Activated naive CD8-positive, alpha-beta T cell treated with anti-CD3 and anti-CD28 coated beads, Interleukin-2, amount 50 U/mL, for 24 hours (primary cell): ENCODE results near the gene NPAT.
"Not testable (repeated sequence)": the region's sequence is repeated elsewhere in the genome, so short reads cannot be mapped to it uniquely, and the experiment has no call there.

Experiments used
- ATAC-seq: fragments of 150-1000 bp; cut with Tn5 transposase; one replicate; pipeline ENCODE4 v1.10.0; 2021
- DNase-seq: peaks from one replicate; pipeline ENCODE4 v3.0.0; 2021
- H3K27ac Mint-ChIP-seq: one replicate; pipeline ENCODE4 v1.8.0; 2021; ENCODE audit warnings: mild to moderate bottlenecking, mixed read lengths
- H3K27me3 Mint-ChIP-seq: one replicate; pipeline ENCODE4 v1.8.0; 2021; ENCODE audit warnings: mixed read lengths
- H3K36me3 Mint-ChIP-seq: one replicate; pipeline ENCODE4 v1.8.0; 2021; ENCODE audit warnings: low read depth, mixed read lengths
- H3K4me1 Mint-ChIP-seq: one replicate; pipeline ENCODE4 v1.8.0; 2021; ENCODE audit warnings: mixed read lengths
- H3K4me3 Mint-ChIP-seq: one replicate; pipeline ENCODE4 v1.8.0; 2021; ENCODE audit warnings: mild to moderate bottlenecking, moderate library complexity, mixed read lengths
- H3K9me3 Mint-ChIP-seq: one replicate; pipeline ENCODE4 v1.8.0; 2021; ENCODE audit warnings: mixed read lengths

The NPAT gene

DNA sequence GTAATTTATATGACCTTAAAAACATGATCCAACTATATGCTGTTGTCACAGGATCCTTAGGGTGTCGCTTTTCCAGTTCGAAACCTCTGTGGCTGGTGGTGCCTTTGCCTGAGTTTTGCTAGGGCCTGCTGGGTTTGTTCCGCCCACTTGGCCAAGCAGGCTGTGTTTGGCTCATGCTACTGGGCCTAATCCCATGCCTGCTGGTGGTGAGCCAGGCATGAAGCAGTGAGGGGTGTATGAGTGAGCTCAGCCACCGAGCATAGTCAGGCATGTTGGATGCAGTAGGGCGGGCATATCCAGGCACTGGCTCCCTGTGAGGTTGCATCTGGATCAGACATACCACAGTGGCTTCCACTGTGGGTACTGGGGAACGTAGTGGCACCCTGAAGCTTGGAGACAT, 16.3 kb downstream of the NPAT start:
- Mint-ChIP-seq H3K4me1 (peaks cover 60% of the 10 kb centered on the region), H3K36me3 (peaks cover 84% of the 10 kb centered on the region), H3K9me3 (peaks cover 17% of the 10 kb centered on the region), H3K4me3 (no peak overlapping the region), H3K27ac (no peak overlapping the region), H3K27me3 (no peaks in the 10 kb centered on the region)
- DNase-seq (no peak), ATAC-seq (no peak)

DNA sequence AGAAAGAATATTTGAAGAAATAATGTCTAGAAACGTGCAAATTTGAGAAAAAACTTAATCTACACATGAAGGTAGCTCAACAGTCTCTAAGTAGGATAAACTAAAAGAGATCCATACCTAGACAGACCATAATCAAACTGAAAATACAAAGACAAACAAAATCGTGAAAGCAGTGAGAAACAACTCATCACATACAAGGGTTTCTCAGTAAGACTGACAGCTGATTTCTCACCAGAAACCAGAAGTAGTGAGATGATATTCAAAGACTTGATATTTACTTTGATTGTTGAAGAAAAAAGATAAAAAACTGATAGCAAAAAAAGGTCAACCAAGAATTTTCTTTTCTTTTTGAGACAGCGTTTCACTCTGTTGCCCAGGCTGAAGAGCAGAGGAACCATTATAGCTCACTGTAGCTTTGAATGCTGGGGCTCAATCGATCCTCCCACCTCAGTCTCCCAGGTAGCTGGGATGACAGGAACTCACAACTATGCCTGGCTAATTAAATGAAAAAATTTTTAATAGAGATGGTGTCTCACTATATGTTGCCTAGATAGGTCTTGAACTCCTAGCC, 17.4 kb downstream of the NPAT start:
- no peak overlapping the region for H3K27ac Mint-ChIP-seq

DNA sequence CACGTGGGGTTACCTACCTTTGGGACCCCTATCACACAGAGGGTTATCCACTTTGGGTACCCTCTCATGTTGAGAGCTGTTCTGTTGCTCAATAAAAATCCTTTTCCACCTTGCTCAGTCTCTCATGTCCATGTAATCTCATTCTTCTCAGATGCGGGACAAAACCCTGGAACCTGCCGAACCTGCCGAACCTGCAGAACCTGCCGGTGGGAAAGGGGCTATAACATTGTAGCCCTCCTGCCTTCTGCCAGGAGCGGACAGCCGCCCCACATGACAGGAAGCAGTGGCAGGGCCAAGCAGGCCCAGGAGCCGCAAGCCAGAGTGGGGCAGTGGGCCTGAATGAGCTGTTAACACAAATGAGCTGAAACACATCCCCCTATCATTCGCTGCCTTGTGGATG, 18.1 kb downstream of the NPAT start:
- Mint-ChIP-seq H3K27me3 (no peaks in the 10 kb centered on the region), H3K4me3 (no peak overlapping the region), H3K4me1 (peaks cover 64% of the 10 kb centered on the region), H3K36me3 (peaks cover 73% of the 10 kb centered on the region), H3K9me3 (peaks cover 17% of the 10 kb centered on the region), H3K27ac (no peak overlapping the region)
- DNase-seq (no peak), ATAC-seq (no peak)

More for the DNA sequence above, 17.4 kb downstream of the NPAT start:
- H3K4me1 Mint-ChIP-seq = peaks cover 62% of the 10 kb centered on the region
- H3K27me3 Mint-ChIP-seq = no peaks in the 10 kb centered on the region
- peaks cover 17% of the 10 kb centered on the region for H3K9me3 Mint-ChIP-seq
- peaks cover 73% of the 10 kb centered on the region for H3K36me3 Mint-ChIP-seq
- no peak for ATAC-seq
- H3K4me3 Mint-ChIP-seq = no peak overlapping the region
- no peak for DNase-seq

DNA sequence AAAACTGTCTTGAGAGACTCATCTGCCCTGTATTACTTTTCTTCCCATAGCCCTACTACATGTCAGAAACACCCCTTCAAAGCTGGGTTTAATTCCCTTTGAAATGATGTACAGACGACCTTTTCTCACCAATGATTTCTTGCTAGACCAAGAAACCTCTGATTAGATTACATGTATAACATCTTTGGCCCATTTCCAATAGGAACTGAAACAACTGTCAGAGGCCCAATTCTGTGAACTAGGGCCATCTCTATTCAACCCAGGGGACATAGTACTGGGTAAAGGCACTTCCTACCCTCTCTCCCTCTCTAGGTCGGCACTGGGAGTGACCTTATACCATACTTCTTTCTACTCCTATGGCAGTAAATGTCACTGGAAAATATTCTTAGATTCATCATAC, 19.4 kb downstream of the NPAT start:
- Mint-ChIP-seq H3K4me1 (peaks cover 74% of the 10 kb centered on the region), H3K27me3 (no peaks in the 10 kb centered on the region), H3K36me3 (peaks cover 70% of the 10 kb centered on the region), H3K27ac (no peak overlapping the region), H3K4me3 (no peak overlapping the region), H3K9me3 (peaks cover 17% of the 10 kb centered on the region)
- DNase-seq (no peak), ATAC-seq (no peak)

DNA sequence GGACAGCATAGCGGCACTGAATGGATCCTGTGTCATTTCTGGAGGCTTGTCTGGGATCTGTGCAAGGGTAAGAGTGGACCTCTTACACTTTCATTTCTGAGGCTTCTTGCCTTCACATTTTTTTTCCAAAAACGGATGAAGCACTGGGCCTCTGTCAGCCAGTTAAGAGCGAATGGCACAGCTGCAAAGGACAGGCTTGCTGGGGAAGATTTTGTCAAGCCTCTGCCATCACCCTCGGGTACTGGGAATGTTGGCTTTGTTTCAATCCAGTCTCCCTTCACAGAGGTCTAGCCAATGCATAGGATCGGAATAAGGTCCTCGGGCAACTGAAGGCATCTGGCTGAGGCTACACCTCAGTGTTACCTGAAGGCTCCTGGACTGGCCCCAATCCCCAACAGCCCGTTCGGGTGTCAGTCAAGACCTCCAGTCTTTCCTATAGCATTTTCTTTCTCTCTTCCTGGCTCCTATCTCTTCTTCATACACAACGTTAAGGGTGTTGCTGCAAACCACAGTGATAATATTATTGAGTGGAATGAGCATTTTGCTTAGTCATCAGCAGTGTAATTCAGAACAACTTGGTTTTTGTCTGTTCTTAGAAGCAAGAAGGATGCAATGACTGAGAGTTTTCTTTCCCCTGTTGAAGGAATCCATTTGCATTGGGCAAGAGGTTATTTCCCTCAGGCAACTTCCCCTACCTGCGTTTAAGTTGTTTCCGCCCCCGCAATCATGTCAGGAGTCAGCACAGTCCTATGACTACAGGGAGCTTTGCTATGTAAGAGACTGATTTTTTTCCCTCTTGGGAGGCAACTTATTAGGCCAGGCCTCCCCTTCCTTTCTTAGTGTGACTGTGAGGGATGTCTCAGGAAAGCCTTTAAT, 22.8 kb downstream of the NPAT start:
- H3K9me3 Mint-ChIP-seq = peaks cover 2% of the 10 kb centered on the region
- ATAC-seq = peak; percentile 93
- DNase-seq = peak; percentile 69

DNA sequence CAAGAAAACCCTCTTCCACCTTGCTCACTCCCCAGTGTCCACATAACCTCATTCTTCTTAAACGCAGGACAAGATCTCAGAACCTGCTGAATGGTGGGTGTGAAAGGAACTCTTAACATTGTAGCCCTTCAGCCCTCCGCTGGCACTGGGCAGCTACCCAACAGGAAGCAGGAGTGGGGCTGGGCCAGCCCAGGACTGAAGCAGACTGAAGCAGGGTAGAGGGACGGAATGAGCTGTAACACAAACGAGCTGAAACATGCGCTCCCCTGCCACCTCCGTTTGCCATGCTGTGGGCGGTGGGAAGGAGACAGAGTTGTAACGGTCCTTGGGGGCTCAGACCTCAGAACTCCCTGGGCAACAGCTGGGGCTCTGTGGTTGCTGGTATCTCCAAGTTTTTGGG, 23.6 kb downstream of the NPAT start:
- Mint-ChIP-seq H3K4me1 (peaks cover 78% of the 10 kb centered on the region), H3K9me3 (no peaks in the 10 kb centered on the region), H3K27me3 (no peaks in the 10 kb centered on the region), H3K4me3 (no peak overlapping the region), H3K27ac (peak overlapping the region; percentile 78), H3K36me3 (peaks cover 54% of the 10 kb centered on the region)
- ATAC-seq (no peak), DNase-seq (no peak)

More for the DNA sequence above, 22.8 kb downstream of the NPAT start:
- Mint-ChIP-seq H3K27ac (peak overlapping the region; percentile 82), H3K27me3 (no peaks in the 10 kb centered on the region), H3K36me3 (peaks cover 60% of the 10 kb centered on the region), H3K4me3 (no peak overlapping the region), H3K4me1 (peaks cover 84% of the 10 kb centered on the region)

DNA sequence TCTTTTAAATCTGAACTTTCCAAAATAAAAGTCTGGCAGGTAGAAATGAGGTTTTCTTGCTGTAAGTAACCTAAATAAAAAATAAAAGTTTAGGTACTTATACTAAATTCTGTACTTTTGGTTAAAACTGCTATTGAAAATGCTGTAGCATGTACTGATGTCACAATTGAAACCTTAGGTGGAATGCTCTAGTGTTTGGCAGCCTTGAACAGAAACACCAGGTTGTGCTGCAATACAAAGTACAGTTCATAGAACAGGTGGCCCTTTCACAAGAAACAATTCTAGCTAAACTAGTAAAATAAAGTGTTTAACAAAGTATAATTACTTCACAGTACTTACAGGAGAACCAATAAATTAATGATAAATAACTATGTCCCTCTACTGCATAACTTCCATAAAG, 25.1 kb downstream of the NPAT start:
- ATAC-seq (no peak), DNase-seq (no peak)
- H3K4me3 Mint-ChIP-seq = no peak overlapping the region
- H3K4me1 Mint-ChIP-seq = peaks cover 63% of the 10 kb centered on the region
- H3K27ac Mint-ChIP-seq = peak overlapping the region; percentile 73
- peaks cover 43% of the 10 kb centered on the region for H3K36me3 Mint-ChIP-seq
- H3K9me3 Mint-ChIP-seq = no peaks in the 10 kb centered on the region
- no peaks in the 10 kb centered on the region for H3K27me3 Mint-ChIP-seq

DNA sequence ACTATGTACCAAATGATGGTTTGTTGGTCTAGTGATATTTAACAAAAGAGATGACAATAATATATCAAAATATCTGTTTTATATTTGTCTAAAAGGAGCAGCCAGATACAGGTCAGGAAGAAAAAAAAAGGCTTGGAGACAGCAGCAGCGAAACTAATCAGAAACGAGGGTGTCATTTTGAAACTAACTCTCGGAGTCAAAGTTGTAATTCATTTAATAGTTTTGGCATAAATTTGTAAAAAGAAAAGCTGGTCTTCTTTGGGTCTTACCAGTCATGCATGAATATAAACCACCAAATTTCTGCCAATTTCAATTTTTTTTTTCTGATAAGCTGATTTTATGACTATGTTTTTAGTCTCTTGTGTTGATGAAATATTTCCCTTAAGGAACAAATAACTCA, 25.5 kb downstream of the NPAT start:
- Mint-ChIP-seq H3K4me3 (no peak overlapping the region), H3K9me3 (no peaks in the 10 kb centered on the region), H3K36me3 (peaks cover 44% of the 10 kb centered on the region), H3K27me3 (no peaks in the 10 kb centered on the region), H3K4me1 (peaks cover 60% of the 10 kb centered on the region), H3K27ac (peak overlapping the region; percentile 73)
- DNase-seq (no peak), ATAC-seq (peak; percentile 9)

DNA sequence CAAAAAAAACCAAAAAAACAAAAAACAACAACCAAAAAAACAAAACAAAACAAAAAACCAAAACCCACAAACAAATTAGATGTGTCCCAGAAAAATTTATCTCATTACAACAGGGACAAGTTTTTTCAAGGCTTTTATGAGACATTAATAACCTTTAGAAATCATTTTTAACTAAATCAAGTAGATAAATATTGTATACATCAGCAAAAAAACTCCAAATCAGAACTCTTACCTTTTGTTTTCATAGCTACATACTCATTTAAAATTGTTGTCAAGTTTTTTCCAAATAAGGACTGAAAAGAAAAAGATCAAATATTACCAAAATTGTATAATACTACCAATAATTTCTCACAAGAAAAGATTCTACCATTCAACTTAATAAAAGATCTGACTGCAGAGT, 28.7 kb downstream of the NPAT start:
- H3K27ac Mint-ChIP-seq = no peak overlapping the region
- no peak for DNase-seq
- ATAC-seq = no peak
- H3K36me3 Mint-ChIP-seq = peaks cover 53% of the 10 kb centered on the region
- no peak overlapping the region for H3K4me3 Mint-ChIP-seq
- H3K9me3 Mint-ChIP-seq = no peaks in the 10 kb centered on the region
- H3K27me3 Mint-ChIP-seq = no peaks in the 10 kb centered on the region
- H3K4me1 Mint-ChIP-seq = peaks cover 33% of the 10 kb centered on the region

DNA sequence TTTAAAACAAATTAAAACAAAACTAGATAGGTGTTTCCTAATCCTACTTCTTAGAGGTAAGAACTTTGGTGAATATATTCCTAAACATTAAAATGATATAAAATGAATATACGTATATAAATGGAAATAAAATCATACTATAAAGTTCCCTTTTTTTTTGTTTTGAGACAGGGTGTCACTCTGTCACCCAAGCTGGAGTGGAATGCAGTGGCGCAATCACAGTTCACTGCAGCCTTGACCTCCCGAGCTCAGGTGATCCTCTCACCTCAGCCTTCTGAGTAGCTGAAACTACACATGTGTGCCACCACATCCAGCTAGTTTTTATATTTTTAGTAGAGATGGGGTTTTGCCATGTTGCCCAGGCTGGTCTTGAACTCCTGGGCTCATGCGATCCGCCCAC, 44.9 kb downstream of the NPAT start:
- no peak overlapping the region for H3K4me3 Mint-ChIP-seq
- no peaks in the 10 kb centered on the region for H3K9me3 Mint-ChIP-seq
- ATAC-seq (no peak), DNase-seq (no peak)
- H3K4me1 Mint-ChIP-seq = peaks cover 2% of the 10 kb centered on the region
- H3K36me3 Mint-ChIP-seq = peaks cover 71% of the 10 kb centered on the region
- no peak overlapping the region for H3K27ac Mint-ChIP-seq
- no peaks in the 10 kb centered on the region for H3K27me3 Mint-ChIP-seq

DNA sequence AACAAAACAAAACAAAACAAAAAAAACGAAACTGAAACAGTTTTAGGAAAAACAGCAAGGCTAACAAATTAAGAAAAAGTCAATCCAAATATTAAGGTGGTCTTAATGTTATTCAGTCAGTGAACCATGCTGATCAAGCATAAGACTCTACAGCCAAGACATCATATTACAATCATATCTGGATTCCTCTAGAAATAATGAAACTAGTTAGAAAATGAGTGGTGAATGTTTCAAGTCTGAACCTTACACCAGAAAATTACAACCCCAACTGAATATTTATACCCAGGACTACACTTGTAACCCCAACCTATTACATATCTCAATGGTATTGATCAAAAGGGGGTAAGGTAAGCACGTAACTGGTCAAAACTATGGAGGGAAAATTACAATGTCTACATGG, 52.3 kb downstream of the NPAT start:
- H3K9me3 Mint-ChIP-seq = no peaks in the 10 kb centered on the region
- peaks cover 34% of the 10 kb centered on the region for H3K4me1 Mint-ChIP-seq
- no peaks in the 10 kb centered on the region for H3K27me3 Mint-ChIP-seq
- H3K36me3 Mint-ChIP-seq = peaks cover 64% of the 10 kb centered on the region
- peak; percentile 26 for ATAC-seq
- H3K27ac Mint-ChIP-seq = peak overlapping the region; percentile 38
- DNase-seq = no peak
- peak overlapping the region; percentile 1 for H3K4me3 Mint-ChIP-seq

DNA sequence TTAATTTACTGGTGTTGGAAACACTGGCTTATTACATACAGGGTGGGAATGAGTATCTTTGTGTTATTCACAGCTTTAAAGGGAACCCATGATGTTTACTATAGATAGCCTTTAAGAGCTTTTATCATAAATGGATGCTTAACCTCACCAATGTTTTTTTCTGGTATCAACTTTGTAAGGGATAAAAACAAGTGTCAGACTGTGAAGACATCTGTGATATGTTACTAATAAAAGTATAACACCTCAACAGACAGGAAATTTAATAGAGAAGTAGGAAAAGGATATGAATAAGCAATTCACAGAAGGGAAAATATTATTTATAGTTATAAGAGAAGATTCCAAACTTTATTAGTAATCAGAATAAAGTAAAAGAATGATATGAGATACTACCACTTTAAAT, 54.8 kb downstream of the NPAT start:
- H3K27ac Mint-ChIP-seq = peak overlapping the region; percentile 76

DNA sequence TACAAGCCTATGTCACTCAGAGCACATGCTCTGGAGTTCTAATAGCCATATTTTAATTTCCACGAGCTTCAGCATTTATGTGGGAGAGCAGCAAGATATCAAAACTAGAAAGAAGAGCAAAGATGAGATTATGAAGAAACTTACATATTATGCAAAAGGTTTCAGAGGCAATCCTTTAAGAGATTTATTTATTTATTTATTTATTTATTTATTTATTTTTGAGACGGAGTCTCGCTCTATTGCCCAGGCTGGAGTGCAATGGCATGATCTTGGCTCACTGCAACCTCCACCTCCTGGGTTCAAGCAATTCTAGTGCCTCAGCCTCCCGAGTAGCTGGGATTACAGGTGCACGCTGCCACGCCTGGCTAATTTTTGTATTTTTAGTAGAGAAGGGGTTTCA, 59.6 kb downstream of the NPAT start:
- not testable (repeated sequence) for ATAC-seq, H3K27me3 Mint-ChIP-seq, H3K4me3 Mint-ChIP-seq, H3K27ac Mint-ChIP-seq, DNase-seq, H3K9me3 Mint-ChIP-seq
- Mint-ChIP-seq H3K4me1 (peaks cover 16% of the 10 kb centered on the region), H3K36me3 (peaks cover 41% of the 10 kb centered on the region)

More for the DNA sequence above, 54.8 kb downstream of the NPAT start:
- Mint-ChIP-seq H3K36me3 (peaks cover 50% of the 10 kb centered on the region), H3K4me3 (no peak overlapping the region), H3K27me3 (no peaks in the 10 kb centered on the region), H3K9me3 (no peaks in the 10 kb centered on the region), H3K4me1 (peaks cover 34% of the 10 kb centered on the region)
- DNase-seq (no peak), ATAC-seq (no peak)

DNA sequence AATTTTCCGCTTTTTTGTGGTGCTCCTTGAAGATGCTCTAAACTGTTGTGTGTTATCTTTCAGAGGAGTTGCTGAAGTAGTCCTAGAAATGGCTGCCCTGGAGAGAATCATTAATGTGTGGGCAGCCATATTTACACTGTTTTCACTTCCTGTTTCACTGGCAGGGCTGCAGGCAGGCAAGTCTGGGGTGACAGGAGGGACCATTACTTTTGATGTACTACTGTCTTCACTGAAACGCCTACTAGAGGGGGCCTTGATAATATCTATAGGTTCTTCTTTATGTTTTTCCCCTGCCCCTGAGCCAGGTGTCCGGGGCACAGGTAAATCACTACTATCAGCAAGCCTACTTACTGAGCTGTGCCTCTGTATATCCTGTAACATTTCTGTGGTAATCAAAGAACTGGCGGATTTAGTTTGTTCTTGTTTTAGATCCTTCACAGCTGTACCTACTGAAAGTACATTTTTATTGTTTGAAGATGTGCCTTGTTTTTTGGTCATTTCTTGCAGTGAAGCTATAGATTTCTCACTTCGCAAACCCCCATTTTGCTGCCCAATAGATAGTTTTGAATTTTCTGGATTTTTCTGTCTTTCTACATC, 61.4 kb downstream of the NPAT start:
- no peaks in the 10 kb centered on the region for H3K9me3 Mint-ChIP-seq
- no peak overlapping the region for H3K4me3 Mint-ChIP-seq
- peaks cover 36% of the 10 kb centered on the region for H3K36me3 Mint-ChIP-seq
- H3K27me3 Mint-ChIP-seq = no peaks in the 10 kb centered on the region
- peak overlapping the region; percentile 76 for H3K27ac Mint-ChIP-seq
- DNase-seq (no peak), ATAC-seq (peak; percentile 20)
- H3K4me1 Mint-ChIP-seq = peaks cover 13% of the 10 kb centered on the region

DNA sequence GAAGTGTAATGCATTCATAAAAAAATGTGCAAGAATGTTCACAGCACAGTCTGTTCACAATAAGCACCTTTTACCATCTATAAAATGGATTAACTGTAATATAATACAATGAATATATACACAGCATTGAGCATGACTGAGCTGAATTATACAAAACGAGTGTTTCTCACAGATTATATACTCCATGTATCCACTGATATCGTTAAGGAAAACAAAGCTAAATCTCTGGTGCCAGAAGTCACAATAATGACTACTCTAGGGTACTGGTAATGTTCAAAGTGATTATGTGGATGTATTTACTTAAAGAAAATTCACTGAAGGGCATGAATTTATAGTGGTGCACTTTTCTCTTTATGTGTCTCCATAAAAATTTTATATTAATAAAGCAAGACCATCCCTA, 67.8 kb downstream of the NPAT start:
- no peaks in the 10 kb centered on the region for H3K27me3 Mint-ChIP-seq
- no peak overlapping the region for H3K4me3 Mint-ChIP-seq
- no peaks in the 10 kb centered on the region for H3K4me1 Mint-ChIP-seq
- ATAC-seq (no peak), DNase-seq (no peak)
- H3K36me3 Mint-ChIP-seq = peaks cover 48% of the 10 kb centered on the region
- no peak overlapping the region for H3K27ac Mint-ChIP-seq
- H3K9me3 Mint-ChIP-seq = no peaks in the 10 kb centered on the region
